Stimulated activated naive CD8-positive, alpha-beta T cell treated with anti-CD3 and anti-CD28 coated beads, Interleukin-15, Interleukin-2, amounts not matched to agents 100 U/mL and 50 U/mL, for 24 hours (primary cell): ENCODE data around the gene ECM2.
A peak's percentile ranks its signal among the peaks of the same experiment; 100 is the strongest.

ENCODE experiments used
- ATAC-seq: fragments of 150-1000 bp; cut with Tn5 transposase; one replicate; pipeline ENCODE4 v1.10.0; 2021
- DNase-seq: peaks from one replicate; pipeline ENCODE4 v3.0.0; 2021

The ECM2 gene

DNA sequence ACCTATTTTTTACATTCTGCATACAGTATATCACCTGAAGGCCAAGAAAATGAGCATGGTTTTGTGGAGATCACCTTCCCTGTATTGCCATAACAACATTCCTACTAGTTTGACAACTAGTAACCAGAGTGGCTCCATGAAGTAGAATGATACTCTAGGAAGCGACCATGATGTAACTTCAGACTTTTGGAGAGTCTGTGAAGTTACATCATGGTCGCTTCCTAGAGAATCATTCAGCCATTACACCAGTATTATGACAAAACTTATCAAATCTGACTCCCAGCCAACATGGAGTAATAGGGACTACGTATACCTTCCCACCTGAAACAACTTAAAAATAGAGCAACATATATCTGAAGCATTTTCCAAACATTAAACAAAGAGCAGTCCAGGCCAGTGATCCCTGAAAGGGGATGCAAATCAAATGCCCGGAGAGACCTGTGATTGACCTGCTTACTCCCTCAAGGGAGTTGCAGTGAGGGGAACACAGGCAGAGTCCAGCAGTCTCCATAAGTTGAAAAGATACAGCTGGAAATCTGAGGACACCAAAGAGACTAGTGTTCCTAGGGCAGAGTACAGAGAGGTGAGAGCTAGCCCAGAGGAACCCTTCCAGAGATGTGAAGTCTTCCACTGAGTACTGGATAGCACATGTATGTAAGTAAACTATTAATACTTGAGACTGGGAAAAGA lies 7.8 kb downstream of the ECM2 start:
- ATAC-seq (no peak), DNase-seq (no peak)

- no peak for DNase-seq
- no peak for ATAC-seq
Observed at GRCh38 chr9:92527291-92527828, 8.4 kb downstream of the ECM2 start.

- DNase-seq, result no peak
- no peak for ATAC-seq
Observed at GRCh38 chr9:92525306-92525705, 10.5 kb downstream of the ECM2 start.

DNA sequence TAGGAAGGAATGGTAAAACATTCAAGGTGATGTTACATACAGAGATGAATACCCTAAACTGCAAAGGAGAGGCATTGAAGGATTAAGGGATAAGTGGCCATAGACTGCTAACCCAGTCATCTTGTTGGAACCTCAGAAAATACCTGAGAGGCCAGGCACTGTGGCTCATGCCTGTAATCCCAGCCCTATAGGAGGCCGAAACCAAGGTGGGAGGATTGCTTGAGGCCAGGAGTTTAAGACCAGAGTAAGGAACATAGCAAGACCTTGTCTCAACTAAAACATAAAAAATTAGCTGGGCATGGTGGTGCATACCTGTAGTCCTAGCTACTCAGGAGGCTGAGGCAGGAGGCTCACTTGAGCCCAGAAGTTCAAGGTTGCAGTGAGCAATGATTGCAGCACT lies 10.9 kb downstream of the ECM2 start:
- ATAC-seq, result no peak
- no peak for DNase-seq

- ATAC-seq (no peak), DNase-seq (no peak)
Observed at GRCh38 chr9:92522983-92523970, 12.5 kb downstream of the ECM2 start.

GRCh38 chr9:92520837-92521236 lies 15.0 kb downstream of the ECM2 start:
- ATAC-seq (no peak), DNase-seq (no peak)

DNA sequence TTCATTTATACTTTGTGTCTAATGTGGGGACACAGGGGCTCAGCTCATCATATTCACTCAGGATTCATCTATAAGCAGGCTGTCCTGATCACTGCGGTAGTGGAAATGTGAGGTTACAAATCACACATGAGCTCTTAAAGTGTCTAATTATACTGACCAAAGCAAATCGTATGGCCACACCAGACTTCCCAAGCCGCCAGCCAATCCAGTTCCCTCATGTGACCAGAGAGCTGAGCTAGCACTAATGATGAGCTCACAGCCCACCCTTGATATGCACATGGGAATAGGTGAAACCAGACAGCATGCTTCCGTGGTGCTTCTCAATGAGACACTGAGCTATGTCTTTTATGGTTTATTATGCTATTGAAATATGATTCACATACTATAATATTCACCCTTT lies 17.6 kb downstream of the ECM2 start:
- ATAC-seq (no peak), DNase-seq (no peak)

DNA sequence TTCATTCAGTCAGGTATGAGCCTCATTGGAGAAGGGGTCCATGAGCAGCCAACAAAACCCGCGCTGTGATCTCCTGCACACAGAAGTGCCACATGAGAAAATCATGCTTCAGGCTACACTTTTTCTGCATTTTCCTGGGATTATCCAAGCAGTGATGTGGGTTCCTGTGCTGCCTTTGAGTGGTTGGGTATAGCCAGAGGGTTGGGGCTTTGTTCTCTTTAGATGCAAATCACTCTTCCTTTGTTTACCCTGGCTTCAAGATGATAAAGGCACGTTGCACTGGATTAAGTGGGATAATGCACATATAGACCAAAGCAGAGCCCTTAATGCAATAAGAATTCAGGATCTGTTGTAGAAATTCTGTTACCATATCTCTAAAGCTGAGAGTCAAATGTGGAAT lies 18.7 kb downstream of the ECM2 start:
- no peak for ATAC-seq
- no peak for DNase-seq

GRCh38 chr9:92516521-92516920 lies 19.3 kb downstream of the ECM2 start:
- ATAC-seq, result no peak
- DNase-seq, result no peak

GRCh38 chr9:92514635-92515034 lies 21.2 kb downstream of the ECM2 start:
- DNase-seq (no peak), ATAC-seq (no peak)

DNA sequence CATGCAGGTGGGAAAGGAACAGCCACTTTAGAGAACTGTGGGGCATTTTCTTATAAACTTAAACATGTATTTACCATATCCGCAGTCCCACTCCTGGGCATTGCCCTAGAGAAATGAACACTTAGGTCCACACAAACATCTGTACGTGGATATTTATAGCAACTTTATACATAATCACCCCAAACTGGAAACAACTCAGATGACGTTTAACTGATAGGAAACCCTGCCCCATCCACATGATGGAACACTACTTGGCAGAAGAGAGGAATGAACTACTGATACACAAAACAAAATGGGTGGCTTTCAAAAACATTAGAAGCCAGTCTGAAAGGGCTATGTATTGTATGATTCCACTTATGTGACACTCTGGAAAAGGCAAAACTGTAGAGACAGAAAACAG lies 22.4 kb downstream of the ECM2 start:
- no peak for ATAC-seq
- no peak for DNase-seq

GRCh38 chr9:92512622-92513021 lies 23.2 kb downstream of the ECM2 start:
- ATAC-seq (peak; percentile 55), DNase-seq (no peak)

GRCh38 chr9:92510747-92511146 lies 25.0 kb downstream of the ECM2 start:
- no peak for ATAC-seq
- no peak for DNase-seq

- ATAC-seq (no peak), DNase-seq (no peak)
Observed at GRCh38 chr9:92509050-92509449, 26.7 kb downstream of the ECM2 start.

- no peak for ATAC-seq
- DNase-seq, result no peak
Observed at GRCh38 chr9:92508018-92508820, 27.6 kb downstream of the ECM2 start.

DNA sequence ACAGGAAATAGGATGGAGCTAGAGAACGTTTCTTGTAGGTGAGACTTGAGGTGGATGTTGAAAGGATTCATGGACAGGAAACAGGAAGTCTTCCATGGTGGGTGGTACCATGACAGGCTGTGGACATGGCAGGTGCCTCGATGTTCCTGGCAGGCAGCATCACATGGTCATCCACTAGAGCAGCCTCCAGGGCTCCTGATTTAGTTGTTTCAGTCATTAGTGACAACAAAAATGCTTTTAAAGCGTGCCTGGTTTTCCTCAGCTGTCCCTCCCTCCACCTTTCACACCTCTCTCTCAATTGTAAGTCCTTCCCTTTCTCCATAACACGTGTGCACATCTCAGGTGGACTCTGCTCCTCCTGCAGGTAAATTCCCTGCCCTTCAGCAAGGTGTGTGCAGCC lies 28.3 kb downstream of the ECM2 start:
- ATAC-seq, result no peak
- no peak for DNase-seq

- ATAC-seq, result no peak
Observed at GRCh38 chr9:92507005-92507404, 28.8 kb downstream of the ECM2 start.

GRCh38 chr9:92506184-92506857 lies 29.5 kb downstream of the ECM2 start:
- DNase-seq, result no peak
- ATAC-seq, result no peak

More at GRCh38 chr9:92507005-92507404, 28.8 kb downstream of the ECM2 start:
- no peak for DNase-seq

DNA sequence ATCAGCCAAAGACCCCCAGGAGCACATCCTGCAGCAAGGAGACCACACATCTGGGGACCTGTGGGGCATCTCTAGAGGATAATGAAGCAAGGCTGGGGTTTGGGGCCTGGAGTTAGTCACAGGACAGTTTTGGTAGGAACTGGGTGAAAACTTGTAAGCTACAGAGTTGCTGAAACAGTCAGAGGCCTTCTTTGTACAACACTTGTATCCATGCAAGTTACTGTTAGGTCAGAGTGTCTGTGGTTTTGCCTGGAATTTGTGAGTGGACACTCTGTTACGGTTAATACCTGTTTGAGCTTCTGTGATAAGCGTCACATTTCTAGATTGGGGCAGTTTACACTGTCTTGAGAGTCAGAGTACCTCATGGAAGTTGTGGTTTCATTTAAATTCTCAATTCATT lies 30.9 kb downstream of the ECM2 start:
- ATAC-seq, result no peak
- no peak for DNase-seq

GRCh38 chr9:92503156-92503555 lies 32.6 kb downstream of the ECM2 start:
- DNase-seq (no peak), ATAC-seq (no peak)

- DNase-seq, result peak; percentile 13
Observed at GRCh38 chr9:92501671-92502393, 34.0 kb downstream of the ECM2 start.

More at GRCh38 chr9:92501671-92502393, 34.0 kb downstream of the ECM2 start:
- ATAC-seq, result peak; percentile 49
